Hepatocyte (in vitro differentiated cells): ENCODE measurements around the gene DNAJA3. TPM values are rescaled to one million over a fixed set of nuclear protein-coding genes. Genes with fewer than 3 reads are reported as not detected.

Experiments used
- DNase-seq: peaks from one replicate; pipeline ENCODE4 v3.0.0-alpha.2; 2016; ENCODE audit warnings: low spot score
- H2AFZ ChIP-seq: fragments of 200-600 bp; sonication (generic); 2 replicates; pipeline ENCODE4 v1.6.0; 2016; ENCODE audit warnings: antibody characterized with exemption, mild to moderate bottlenecking
- H3K27ac ChIP-seq: fragments of 200-600 bp; sonication (generic); 2 replicates; pipeline ENCODE4 v1.5.1; 2016; ENCODE audit warnings: mild to moderate bottlenecking
- H3K27me3 ChIP-seq: fragments of 200-600 bp; sonication (generic); 2 replicates; pipeline ENCODE4 v1.6.1; 2016
- H3K36me3 ChIP-seq: fragments of 200-600 bp; sonication (generic); replicated peaks from 2 replicates; pipeline ENCODE4 v1.5.1; 2016; ENCODE audit warnings: low read depth; ENCODE audit not compliant: insufficient read depth
- H3K4me1 ChIP-seq: fragments of 200-600 bp; sonication (generic); 2 replicates; pipeline ENCODE4 v1.5.1; 2016; ENCODE audit warnings: mild to moderate bottlenecking, moderate library complexity; ENCODE audit not compliant: insufficient read depth
- H3K4me2 ChIP-seq: fragments of 200-600 bp; sonication (generic); 2 replicates; pipeline ENCODE4 v1.6.0; 2016
- H3K4me3 ChIP-seq: fragments of 200-600 bp; sonication (generic); 2 replicates; pipeline ENCODE4 v1.5.1; 2016; ENCODE audit warnings: mild to moderate bottlenecking
- H3K79me2 ChIP-seq: fragments of 200-600 bp; sonication (generic); 2 replicates; pipeline ENCODE4 v1.6.0; 2017; ENCODE audit warnings: mild to moderate bottlenecking
- H3K9me2 ChIP-seq: fragments of 200-600 bp; sonication (generic); replicated peaks from 2 replicates; pipeline ENCODE4 v1.6.0; 2017; ENCODE audit warnings: mild to moderate bottlenecking; ENCODE audit not compliant: insufficient read depth
- H3K9me3 ChIP-seq: fragments of 200-600 bp; sonication (generic); 2 replicates; pipeline ENCODE4 v1.5.1; 2016; ENCODE audit warnings: low read depth, mild to moderate bottlenecking
- H4K20me1 ChIP-seq: fragments of 200-600 bp; sonication (generic); 2 replicates; pipeline ENCODE4 v1.6.0; 2016; ENCODE audit warnings: mild to moderate bottlenecking; ENCODE audit not compliant: insufficient read depth, poor library complexity, severe bottlenecking
- EZH2 ChIP-seq: fragments of 200-600 bp; sonication (generic); IDR thresholded peaks from 2 replicates; pipeline ENCODE4 v1.6.1; 2016; ENCODE audit warnings: antibody characterized with exemption, mild to moderate bottlenecking, borderline replicate concordance
- EZH2phosphoT487 ChIP-seq: fragments of 200-600 bp; sonication (generic); IDR thresholded peaks from one replicate; pipeline ENCODE4 v1.6.1; 2018; ENCODE audit warnings: antibody characterized with exemption, mild to moderate bottlenecking, low read depth, moderate library complexity; ENCODE audit not compliant: unreplicated experiment, severe bottlenecking
- WGBS: methylation state at CpG from one replicate; pipeline ENCODE4 v1.1.6; 2016; ENCODE audit warnings: low lambda C conversion rate; ENCODE audit errors: missing lambda C conversion rate; 5-methylcytosine and 5-hydroxymethylcytosine counted together
- polyA plus RNA-seq: library from polyadenylated mRNA; unstranded; fragments of >200 nt; fragmentation: Nextera tagmentation; extraction: Ambion mirVana; gene quantifications from 2 replicates; pipeline ENCODE4 v1.2.1, GENCODE V29; 2016
- total RNA-seq: library from RNA; depleted of rRNA; stranded (reverse); fragments of >200 nt; gene quantifications from 2 replicates; pipeline ENCODE4 v1.2.3, GENCODE V29; 2014
- TF ChIP-seq, protein P1 (sequence below): fragments of 200-600 bp; sonication (generic); IDR thresholded peaks from 2 replicates; pipeline ENCODE4 v1.5.1; 2016; ENCODE audit warnings: antibody characterized with exemption, mild to moderate bottlenecking; ENCODE audit not compliant: poor library complexity

Gene DNAJA3
- total and polyA plus RNA-seq, 2 experiments from 2014 or later: 58.8 to 59.2 TPM

GRCh38 chr16:4443271-4443670 lies 17.6 kb downstream of the DNAJA3 start:
- Histone ChIP-seq H3K36me3 (no peaks in the 10 kb centered on the region), H3K4me1 (no peaks in the 10 kb centered on the region), H3K9me3 (no peaks in the 10 kb centered on the region), H3K9me2 (no peaks in the 10 kb centered on the region), H4K20me1 (no peaks in the 10 kb centered on the region), H3K27me3 (no peaks in the 10 kb centered on the region), H3K4me3 (no peak overlapping the region), H3K4me2 (no peak overlapping the region), H2AFZ (no peak overlapping the region), H3K27ac (no peak overlapping the region), H3K79me2 (no peaks in the 10 kb centered on the region)
- no peak for DNase-seq
- no peak for TF ChIP-seq EZH2phosphoT487
- TF ChIP-seq, protein P1, sequence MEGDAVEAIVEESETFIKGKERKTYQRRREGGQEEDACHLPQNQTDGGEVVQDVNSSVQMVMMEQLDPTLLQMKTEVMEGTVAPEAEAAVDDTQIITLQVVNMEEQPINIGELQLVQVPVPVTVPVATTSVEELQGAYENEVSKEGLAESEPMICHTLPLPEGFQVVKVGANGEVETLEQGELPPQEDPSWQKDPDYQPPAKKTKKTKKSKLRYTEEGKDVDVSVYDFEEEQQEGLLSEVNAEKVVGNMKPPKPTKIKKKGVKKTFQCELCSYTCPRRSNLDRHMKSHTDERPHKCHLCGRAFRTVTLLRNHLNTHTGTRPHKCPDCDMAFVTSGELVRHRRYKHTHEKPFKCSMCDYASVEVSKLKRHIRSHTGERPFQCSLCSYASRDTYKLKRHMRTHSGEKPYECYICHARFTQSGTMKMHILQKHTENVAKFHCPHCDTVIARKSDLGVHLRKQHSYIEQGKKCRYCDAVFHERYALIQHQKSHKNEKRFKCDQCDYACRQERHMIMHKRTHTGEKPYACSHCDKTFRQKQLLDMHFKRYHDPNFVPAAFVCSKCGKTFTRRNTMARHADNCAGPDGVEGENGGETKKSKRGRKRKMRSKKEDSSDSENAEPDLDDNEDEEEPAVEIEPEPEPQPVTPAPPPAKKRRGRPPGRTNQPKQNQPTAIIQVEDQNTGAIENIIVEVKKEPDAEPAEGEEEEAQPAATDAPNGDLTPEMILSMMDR: no peak
- no peak for TF ChIP-seq EZH2
- 88% methylated on average over 5 of the region's 5 CpGs for WGBS

GRCh38 chr16:4443986-4444385 lies 18.3 kb downstream of the DNAJA3 start:
- Histone ChIP-seq H3K27ac (no peak overlapping the region), H3K4me3 (no peak overlapping the region), H3K4me1 (no peaks in the 10 kb centered on the region), H4K20me1 (no peaks in the 10 kb centered on the region), H3K9me2 (no peaks in the 10 kb centered on the region), H3K4me2 (no peak overlapping the region), H3K9me3 (no peaks in the 10 kb centered on the region), H3K27me3 (no peaks in the 10 kb centered on the region), H3K79me2 (no peaks in the 10 kb centered on the region), H2AFZ (no peak overlapping the region), H3K36me3 (no peaks in the 10 kb centered on the region)
- WGBS: 88% methylated on average over 2 of the region's 4 CpGs
- no peak for TF ChIP-seq EZH2
- TF ChIP-seq, protein P1: no peak
- no peak for TF ChIP-seq EZH2phosphoT487
- no peak for DNase-seq

DNA sequence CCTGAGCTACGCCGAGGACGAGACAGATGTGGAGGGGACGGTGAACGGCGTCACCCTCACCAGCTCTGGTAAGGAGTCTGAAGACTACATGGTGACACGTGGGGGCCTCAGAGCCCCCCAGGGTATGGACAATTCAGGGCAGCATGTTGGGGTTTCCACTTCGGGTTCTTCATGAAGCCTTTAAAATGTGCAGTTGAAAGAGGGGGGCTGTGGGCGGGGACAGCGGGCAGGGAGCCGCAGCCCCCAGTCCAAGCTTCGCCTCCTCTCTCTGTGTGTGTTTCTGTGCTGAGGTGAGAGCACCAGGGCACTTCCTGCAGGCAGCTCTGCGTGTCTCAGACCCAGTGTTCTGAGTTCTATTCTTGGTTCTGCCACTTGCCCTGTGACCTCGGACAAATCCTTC lies 24.8 kb downstream of the DNAJA3 start:
- H3K9me2 ChIP-seq: no peaks in the 10 kb centered on the region
- no peak overlapping the region for H3K4me3 ChIP-seq
- H3K4me2 ChIP-seq: no peak overlapping the region
- TF ChIP-seq, protein P1: no peak
- TF ChIP-seq EZH2 (no peak), EZH2phosphoT487 (no peak)
- 99% methylated on average over 14 of the region's 14 CpGs for WGBS
- DNase-seq: no peak
- H3K36me3 ChIP-seq: no peaks in the 10 kb centered on the region
- H3K27ac ChIP-seq: no peak overlapping the region
- H4K20me1 ChIP-seq: no peaks in the 10 kb centered on the region
- H3K79me2 ChIP-seq: no peaks in the 10 kb centered on the region
- H3K9me3 ChIP-seq: no peaks in the 10 kb centered on the region
- H3K4me1 ChIP-seq: no peaks in the 10 kb centered on the region
- H3K27me3 ChIP-seq: no peaks in the 10 kb centered on the region
- no peak overlapping the region for H2AFZ ChIP-seq

GRCh38 chr16:4450931-4451519 lies 25.4 kb downstream of the DNAJA3 start:
- no peak for TF ChIP-seq EZH2phosphoT487
- TF ChIP-seq, protein P1: no peak
- TF ChIP-seq EZH2: no peak
- Histone ChIP-seq H3K79me2 (no peaks in the 10 kb centered on the region), H4K20me1 (no peaks in the 10 kb centered on the region), H3K27me3 (no peaks in the 10 kb centered on the region), H3K36me3 (no peaks in the 10 kb centered on the region), H3K27ac (no peak overlapping the region), H3K4me3 (no peak overlapping the region), H3K4me1 (no peaks in the 10 kb centered on the region), H2AFZ (no peak overlapping the region), H3K9me3 (no peaks in the 10 kb centered on the region), H3K4me2 (no peak overlapping the region), H3K9me2 (no peaks in the 10 kb centered on the region)
- WGBS: 90% methylated on average over 14 of the region's 14 CpGs
- no peak for DNase-seq
